MCF 10A (cell line): ENCODE data around the gene SYNPR. TPM values are rescaled to one million over a fixed set of nuclear protein-coding genes. Genes with fewer than 3 reads are reported as not detected.

ENCODE experiments used
- BruUV-seq: library from RNA; stranded (reverse); fragments of 400-500 nt; replicated peaks from 2 replicates; lab custom pipeline; 2021; lab: Mats Ljungman, UMichigan
- CTCF ChIA-PET: fragments of 300-600 bp; sonication (Branson Sonifier 250); formaldehyde crosslinking; extraction: SDS; loops from one replicate; lab custom pipeline; 2021; ENCODE audit warnings: antibody characterized with exemption, inconsistent platforms; lab: Yijun Ruan, JAX
- POLR2A ChIA-PET: fragments of 300-600, 350-650 bp; sonication (Branson Sonifier 250); formaldehyde crosslinking; extraction: SDS; loops from one replicate; lab custom pipeline; 2020; ENCODE audit warnings: antibody characterized with exemption, inconsistent platforms; lab: Yijun Ruan, JAX
- DNase-seq: peaks from one replicate; pipeline ENCODE4 v3.0.0-alpha.2; 2018; ENCODE audit not compliant: unreplicated experiment
- H3K27ac Mint-ChIP-seq: one replicate; pipeline ENCODE4 v1.8.0; 2022; ENCODE audit warnings: mild to moderate bottlenecking, low read depth, mixed read lengths; ENCODE audit not compliant: unreplicated experiment
- H3K27me3 Mint-ChIP-seq: one replicate; pipeline ENCODE4 v1.8.0; 2022; ENCODE audit warnings: mixed read lengths; ENCODE audit not compliant: insufficient read depth, unreplicated experiment
- H3K36me3 Mint-ChIP-seq: one replicate; pipeline ENCODE4 v1.8.0; 2022; ENCODE audit warnings: mild to moderate bottlenecking, moderate library complexity, mixed read lengths; ENCODE audit not compliant: insufficient read depth, unreplicated experiment
- H3K4me1 Mint-ChIP-seq: one replicate; pipeline ENCODE4 v1.8.0; 2022; ENCODE audit warnings: mixed read lengths; ENCODE audit not compliant: insufficient read depth, unreplicated experiment
- H3K4me3 Mint-ChIP-seq: one replicate; pipeline ENCODE4 v1.8.0; 2022; ENCODE audit warnings: mild to moderate bottlenecking, moderate library complexity, mixed read lengths; ENCODE audit not compliant: unreplicated experiment
- H3K9me3 Mint-ChIP-seq: one replicate; pipeline ENCODE4 v1.8.0; 2022; ENCODE audit warnings: mixed read lengths; ENCODE audit not compliant: unreplicated experiment
- CTCF ChIP-seq: fragments of 200-600 bp; IDR thresholded peaks from one replicate; pipeline ENCODE4 v1.8.0; 2022; ENCODE audit warnings: antibody characterized with exemption, mild to moderate bottlenecking; ENCODE audit not compliant: unreplicated experiment
- intact Hi-C: fragments of 100-400 bp; cut with micrococcal nuclease; formaldehyde crosslinking; loops from 2 replicates; pipeline ENCODE4 v1.14.1; 2022
- total RNA-seq: library from RNA; stranded (reverse); gene quantifications from 2 replicates; pipeline ENCODE4 v1.2.3, GENCODE V29; 2022

The SYNPR gene
- total RNA-seq, 1 experiment from 2014 or later = not detected

GRCh38 chr3:63328365-63328764, 50.3 kb downstream of the SYNPR start:
- H3K4me3 Mint-ChIP-seq = no peak overlapping the region
- H3K9me3 Mint-ChIP-seq = no peaks in the 10 kb centered on the region
- ChIA-PET CTCF (interaction anchor here (0.6 kb wide), 1 partner anchor 625 kb away, joined by 3 read pairs; no protein-coding TSS in a partner anchor), POLR2A (no interaction called here)
- BruUV-seq = no TSS peak
- H3K4me1 Mint-ChIP-seq = no peaks in the 10 kb centered on the region
- no peaks in the 10 kb centered on the region for H3K36me3 Mint-ChIP-seq
- peaks cover 94% of the 10 kb centered on the region for H3K27me3 Mint-ChIP-seq
- DNase-seq = no peak
- no peak overlapping the region for H3K27ac Mint-ChIP-seq
- no peak for TF ChIP-seq CTCF
- intact Hi-C loops = no loop called here

GRCh38 chr3:63331520-63331919, 53.4 kb downstream of the SYNPR start:
- no peak overlapping the region for H3K4me3 Mint-ChIP-seq
- intact Hi-C loops = no loop called here
- peaks cover 75% of the 10 kb centered on the region for H3K27me3 Mint-ChIP-seq
- no peaks in the 10 kb centered on the region for H3K36me3 Mint-ChIP-seq
- TF ChIP-seq CTCF = no peak
- H3K9me3 Mint-ChIP-seq = no peaks in the 10 kb centered on the region
- ChIA-PET POLR2A (no interaction called here), CTCF (interaction anchor here (0.6 to 5.5 kb wide), 5 partner anchors 19 to 709 kb away, joined by 3 to 39 read pairs (median 4); no protein-coding TSS in a partner anchor)
- H3K4me1 Mint-ChIP-seq = no peaks in the 10 kb centered on the region
- BruUV-seq = no TSS peak
- no peak overlapping the region for H3K27ac Mint-ChIP-seq
- DNase-seq = no peak

DNA sequence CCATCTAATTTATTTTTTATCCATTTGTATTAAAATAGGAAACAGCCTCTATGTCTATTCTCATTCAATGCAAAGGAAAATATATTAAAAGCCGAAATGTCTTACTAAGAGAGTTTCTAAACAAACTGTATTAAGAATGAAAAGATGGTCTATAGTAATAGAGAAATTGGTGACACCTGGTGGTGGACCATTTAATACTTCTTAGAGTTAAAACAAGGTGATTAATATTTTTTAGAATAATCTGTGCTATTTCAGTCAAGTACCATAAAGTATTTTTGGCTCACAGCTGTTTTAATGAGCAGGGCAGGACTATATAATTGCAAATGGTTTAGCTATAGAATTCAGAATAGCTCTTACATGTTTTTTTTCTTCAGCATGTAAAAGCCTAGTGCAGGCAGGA, 55.7 kb downstream of the SYNPR start:
- H3K27ac Mint-ChIP-seq = no peak overlapping the region
- CTCF ChIA-PET = interaction anchor here (0.6 to 5.5 kb wide), 17 partner anchors 9 to 775 kb away, joined by 3 to 39 read pairs (median 4); no protein-coding TSS in a partner anchor
- POLR2A ChIA-PET = no interaction called here
- DNase-seq = peak; percentile 16
- TF ChIP-seq CTCF = peak; percentile 23
- no peaks in the 10 kb centered on the region for H3K9me3 Mint-ChIP-seq
- H3K4me3 Mint-ChIP-seq = no peak overlapping the region
- intact Hi-C loops = loop anchor here (2.0 kb wide), 1 partner anchor 711 kb away; no protein-coding TSS in a partner anchor
- H3K36me3 Mint-ChIP-seq = no peaks in the 10 kb centered on the region
- no TSS peak for BruUV-seq
- H3K4me1 Mint-ChIP-seq = no peaks in the 10 kb centered on the region
- H3K27me3 Mint-ChIP-seq = peaks cover 69% of the 10 kb centered on the region

- Mint-ChIP-seq H3K4me1 (peaks cover 3% of the 10 kb centered on the region), H3K27me3 (peaks cover 58% of the 10 kb centered on the region), H3K4me3 (no peak overlapping the region), H3K36me3 (no peaks in the 10 kb centered on the region), H3K9me3 (no peaks in the 10 kb centered on the region), H3K27ac (no peak overlapping the region)
- no peak for TF ChIP-seq CTCF
- BruUV-seq = no TSS peak
- ChIA-PET POLR2A (no interaction called here), CTCF (interaction anchor here (1.0 to 1.2 kb wide), 2 partner anchors 13 to 716 kb away, joined by 3 read pairs; no protein-coding TSS in a partner anchor)
- DNase-seq = no peak
- intact Hi-C loops = no loop called here
These were observed 60.2 kb downstream of the SYNPR start for GRCh38 chr3:63338351-63338750.
